ENCODE measurements around the gene KRT13. TPM values are rescaled to one million over a fixed set of nuclear protein-coding genes. Genes with fewer than 3 reads are reported as not detected.

Gene KRT13
- not detected for total RNA-seq (ENCODE audit: unreplicated experiment)
- long read RNA-seq, result 0 reads

DNA sequence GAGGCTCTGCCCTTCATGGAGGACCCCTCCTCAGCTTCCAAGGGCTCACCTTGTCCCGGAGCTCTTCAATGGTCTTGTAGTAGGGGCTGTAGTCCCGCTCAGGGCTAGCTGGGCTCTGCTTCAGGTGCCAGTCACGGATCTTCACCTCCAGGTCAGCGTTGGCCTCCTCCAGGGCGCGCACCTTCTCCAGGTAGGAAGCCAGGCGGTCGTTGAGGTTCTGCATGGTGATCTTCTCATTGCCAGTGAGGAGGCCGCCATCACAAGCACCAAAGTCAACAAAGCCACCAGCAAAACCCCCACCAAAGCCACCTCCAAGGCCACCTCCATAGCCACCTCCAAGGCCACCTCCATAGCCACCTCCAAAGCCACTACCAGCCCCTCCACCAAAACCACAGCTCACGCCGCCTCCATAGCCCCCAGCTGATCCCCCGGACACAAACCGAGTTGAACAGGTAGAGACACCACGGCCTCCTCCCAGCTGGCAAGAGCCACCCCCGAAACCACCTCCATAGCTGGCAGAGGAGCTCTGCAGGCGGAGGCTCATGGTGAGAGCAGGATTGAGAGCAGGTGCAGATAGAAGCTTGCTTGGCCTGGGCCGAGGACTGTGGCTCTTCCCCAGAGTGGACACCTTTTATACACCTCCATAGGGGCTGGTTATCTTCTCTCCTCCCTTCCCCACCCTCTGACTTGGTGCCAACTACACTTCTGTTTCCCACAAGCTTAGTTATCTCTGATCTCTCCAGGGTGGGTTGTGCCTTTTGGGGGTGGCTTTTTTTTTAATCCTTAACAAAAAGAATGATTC is at the start of gene KRT13:
KRT13 (minus strand) TSS at position 606 of the 802 bp plus-strand sequence; CDS start at position 544, 62 bp downstream.
- no peaks in the 10 kb centered on the region for H3K9me3 Mint-ChIP-seq (ENCODE audit: unreplicated experiment)
- no peaks in the 10 kb centered on the region for H3K4me1 Mint-ChIP-seq (ENCODE audit: unreplicated experiment)
- peaks cover 10% of the 10 kb centered on the region for H3K27me3 Mint-ChIP-seq (ENCODE audit: unreplicated experiment)
- DNase-seq (ENCODE audit: low spot score), result no peak
- no peak within 1 kb of the TSS for H3K4me3 Mint-ChIP-seq (ENCODE audit: unreplicated experiment)
- no peaks in the 10 kb centered on the region for H3K36me3 Mint-ChIP-seq (ENCODE audit: low read depth, unreplicated experiment)
- TF ChIP-seq CTCF (IDR thresholded peaks at IDR 0.05; ENCODE audit: unreplicated experiment), result no peak
- no peak within 1 kb of the TSS for H3K27ac Mint-ChIP-seq (ENCODE audit: unreplicated experiment)

DNA sequence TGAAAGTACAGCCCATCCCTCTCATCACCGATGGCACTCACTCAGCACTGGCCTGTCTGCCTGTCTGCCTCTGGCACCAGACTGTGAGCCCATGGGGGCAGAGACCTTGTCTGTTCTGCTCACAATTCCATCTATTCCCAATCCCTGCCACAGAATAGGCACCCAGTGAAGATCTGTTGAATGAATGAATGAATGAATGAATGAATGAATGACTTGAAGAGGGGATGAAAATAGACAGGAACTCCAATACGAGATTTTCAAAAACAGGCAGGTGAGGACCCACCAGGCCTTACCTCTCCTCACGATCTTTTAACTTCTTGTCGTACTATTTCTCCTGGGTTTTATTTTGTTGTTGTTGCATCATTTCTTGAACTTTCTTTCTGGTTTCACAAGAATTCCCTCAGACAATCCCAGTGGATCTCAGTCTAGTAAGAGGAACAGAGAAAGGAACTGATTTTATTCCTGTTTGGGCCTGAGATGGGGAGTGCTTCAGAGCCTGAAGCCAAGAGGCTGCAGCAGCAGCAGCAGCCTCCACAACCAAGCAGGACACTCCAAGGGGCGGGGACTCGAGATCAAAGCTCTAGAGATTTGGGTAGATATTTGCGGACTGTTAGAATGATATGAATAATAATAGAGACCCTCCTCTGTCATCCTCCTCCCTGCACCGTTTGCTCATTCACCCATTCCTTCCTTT is 48.7 kb upstream of the KRT13 start:
- peaks cover 3% of the 10 kb centered on the region for H3K4me1 Mint-ChIP-seq (ENCODE audit: unreplicated experiment)
- no peak for TF ChIP-seq CTCF (IDR thresholded peaks at IDR 0.05; ENCODE audit: unreplicated experiment)
- no peaks in the 10 kb centered on the region for H3K36me3 Mint-ChIP-seq (ENCODE audit: low read depth, unreplicated experiment)
- H3K27ac Mint-ChIP-seq (ENCODE audit: unreplicated experiment), result no peak overlapping the region
- H3K4me3 Mint-ChIP-seq (ENCODE audit: unreplicated experiment), result no peak overlapping the region
- peaks cover 8% of the 10 kb centered on the region for H3K27me3 Mint-ChIP-seq (ENCODE audit: unreplicated experiment)
- no peaks in the 10 kb centered on the region for H3K9me3 Mint-ChIP-seq (ENCODE audit: unreplicated experiment)
- no peak for DNase-seq (ENCODE audit: low spot score)

GRCh38 chr17:41553176-41553575 is 47.8 kb upstream of the KRT13 start:
- Mint-ChIP-seq H3K36me3 (ENCODE audit: low read depth, unreplicated experiment) (no peaks in the 10 kb centered on the region), H3K27ac (ENCODE audit: unreplicated experiment) (no peak overlapping the region), H3K9me3 (ENCODE audit: unreplicated experiment) (no peaks in the 10 kb centered on the region), H3K4me3 (ENCODE audit: unreplicated experiment) (no peak overlapping the region), H3K4me1 (ENCODE audit: unreplicated experiment) (peaks cover 3% of the 10 kb centered on the region), H3K27me3 (ENCODE audit: unreplicated experiment) (peaks cover 8% of the 10 kb centered on the region)
- no peak for TF ChIP-seq CTCF (IDR thresholded peaks at IDR 0.05; ENCODE audit: unreplicated experiment)
- DNase-seq (ENCODE audit: low spot score), result no peak

GRCh38 chr17:41552455-41552854 is 47.0 kb upstream of the KRT13 start:
- Mint-ChIP-seq H3K36me3 (ENCODE audit: low read depth, unreplicated experiment) (no peaks in the 10 kb centered on the region), H3K9me3 (ENCODE audit: unreplicated experiment) (no peaks in the 10 kb centered on the region), H3K4me1 (ENCODE audit: unreplicated experiment) (peaks cover 3% of the 10 kb centered on the region), H3K27me3 (ENCODE audit: unreplicated experiment) (peaks cover 8% of the 10 kb centered on the region), H3K27ac (ENCODE audit: unreplicated experiment) (no peak overlapping the region), H3K4me3 (ENCODE audit: unreplicated experiment) (no peak overlapping the region)
- no peak for DNase-seq (ENCODE audit: low spot score)
- no peak for TF ChIP-seq CTCF (IDR thresholded peaks at IDR 0.05; ENCODE audit: unreplicated experiment)

DNA sequence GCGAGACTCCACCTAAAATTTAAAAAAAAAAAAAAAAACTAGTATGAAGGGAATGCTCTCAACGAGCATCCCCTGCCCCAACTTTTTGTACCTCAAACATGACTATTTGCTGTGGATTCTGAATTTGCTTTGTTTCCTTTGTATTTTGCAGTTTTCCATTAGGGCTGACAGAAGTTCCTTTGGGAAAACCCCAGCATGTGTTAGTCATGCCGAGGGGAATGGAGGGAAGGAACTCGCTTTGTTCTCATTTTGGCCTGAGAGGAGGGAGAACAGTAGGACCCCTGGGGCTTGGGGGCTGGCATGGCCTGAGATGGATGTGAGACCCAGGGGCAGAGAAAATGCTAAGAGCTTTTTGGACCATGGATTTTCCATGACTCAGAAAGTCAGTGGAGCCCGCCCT is 46.0 kb upstream of the KRT13 start:
- Mint-ChIP-seq H3K36me3 (ENCODE audit: low read depth, unreplicated experiment) (no peaks in the 10 kb centered on the region), H3K27me3 (ENCODE audit: unreplicated experiment) (peaks cover 8% of the 10 kb centered on the region), H3K4me3 (ENCODE audit: unreplicated experiment) (no peak overlapping the region), H3K9me3 (ENCODE audit: unreplicated experiment) (no peaks in the 10 kb centered on the region), H3K4me1 (ENCODE audit: unreplicated experiment) (peaks cover 3% of the 10 kb centered on the region), H3K27ac (ENCODE audit: unreplicated experiment) (no peak overlapping the region)
- no peak for TF ChIP-seq CTCF (IDR thresholded peaks at IDR 0.05; ENCODE audit: unreplicated experiment)
- DNase-seq (ENCODE audit: low spot score), result no peak
